WTC11 (cell line): ENCODE data around the gene PLBD2.

Source experiments
- ATF6 ChIP-seq: sonication (generic); formaldehyde crosslinking; IDR thresholded peaks from 2 replicates; pipeline ENCODE4 v1.8.1; 2023; ENCODE audit warnings: mild to moderate bottlenecking, missing genetic modification reagents
- CTCF ChIP-seq: fragments of 200-600 bp; IDR thresholded peaks from 2 replicates; pipeline ENCODE4 v1.8.0; 2022; ENCODE audit warnings: antibody characterized with exemption
- GRHL2 ChIP-seq: fragments of 250-450 bp; sonication (Bioruptor Pico); IDR thresholded peaks from 2 replicates; pipeline ENCODE4 v1.8.0; 2022; ENCODE audit warnings: mild to moderate bottlenecking, moderate library complexity; ENCODE audit not compliant: insufficient replicate concordance, severe bottlenecking
- MAX ChIP-seq: sonication (generic); formaldehyde crosslinking; IDR thresholded peaks from 2 replicates; pipeline ENCODE4 v1.8.0; 2022; ENCODE audit warnings: mild to moderate bottlenecking, missing genetic modification reagents
- RELA ChIP-seq: sonication (generic); formaldehyde crosslinking; IDR thresholded peaks from 2 replicates; pipeline ENCODE4 v1.8.1; 2022; ENCODE audit warnings: missing genetic modification reagents, mild to moderate bottlenecking, borderline replicate concordance
- SMAD3 ChIP-seq: sonication (generic); formaldehyde crosslinking; IDR thresholded peaks from 2 replicates; pipeline ENCODE4 v1.8.0; 2022; ENCODE audit warnings: missing genetic modification reagents, mild to moderate bottlenecking, borderline replicate concordance
- SOX15 ChIP-seq: fragments of 250-450 bp; sonication (Bioruptor Pico); IDR thresholded peaks from 2 replicates; pipeline ENCODE4 v1.9.0; 2021; ENCODE audit warnings: mild to moderate bottlenecking
- TCF7 ChIP-seq: sonication (generic); formaldehyde crosslinking; IDR thresholded peaks from 2 replicates; pipeline ENCODE4 v1.8.0; 2022; ENCODE audit warnings: mild to moderate bottlenecking, low read depth, missing genetic modification reagents, moderate library complexity
- TEAD1 ChIP-seq: sonication (generic); formaldehyde crosslinking; IDR thresholded peaks from 2 replicates; pipeline ENCODE4 v1.8.0; 2022; ENCODE audit warnings: mild to moderate bottlenecking, missing genetic modification reagents
- USF1 ChIP-seq: sonication (generic); formaldehyde crosslinking; IDR thresholded peaks from 2 replicates; pipeline ENCODE4 v1.8.0; 2022; ENCODE audit warnings: mild to moderate bottlenecking, missing genetic modification reagents
- ZNF232 ChIP-seq: sonication (generic); formaldehyde crosslinking; IDR thresholded peaks from 2 replicates; pipeline ENCODE4 v1.8.0; 2022; ENCODE audit warnings: mild to moderate bottlenecking, missing genetic modification reagents
- ZNF281 ChIP-seq: sonication (generic); formaldehyde crosslinking; IDR thresholded peaks from 2 replicates; pipeline ENCODE4 v1.8.0; 2023; ENCODE audit warnings: mild to moderate bottlenecking, missing genetic modification reagents
- ZNF512 ChIP-seq: sonication (generic); formaldehyde crosslinking; IDR thresholded peaks from 2 replicates; pipeline ENCODE4 v1.8.1; 2022; ENCODE audit warnings: missing genetic modification reagents, borderline replicate concordance

- TF ChIP-seq CTCF (no peak), SOX15 (no peak), ZNF281 (no peak), ATF6 (no peak), ZNF512 (CRISPR knock-in tag) (no peak), SMAD3 (CRISPR knock-in tag) (no peak), RELA (CRISPR knock-in tag) (no peak), TCF7 (no peak), TEAD1 (CRISPR knock-in tag) (no peak), ZNF232 (CRISPR knock-in tag) (no peak), MAX (CRISPR knock-in tag) (no peak), GRHL2 (CRISPR knock-in tag) (no peak), USF1 (no peak)
Observed at GRCh38 chr12:113418213-113418879, 60.0 kb downstream of the PLBD2 start.
